HG03097 (cell line): ENCODE results near the gene SLC15A2.
"Not testable (repeated sequence)": the region's sequence is repeated elsewhere in the genome, so short reads cannot be mapped to it uniquely, and the experiment has no call there.

Source experiments
- ATAC-seq: cut with Tn5 transposase; IDR thresholded peaks from one replicate; pipeline ENCODE4 v1.9.1; 2021; ENCODE audit not compliant: unreplicated experiment, low FRiP score

The SLC15A2 gene

DNA sequence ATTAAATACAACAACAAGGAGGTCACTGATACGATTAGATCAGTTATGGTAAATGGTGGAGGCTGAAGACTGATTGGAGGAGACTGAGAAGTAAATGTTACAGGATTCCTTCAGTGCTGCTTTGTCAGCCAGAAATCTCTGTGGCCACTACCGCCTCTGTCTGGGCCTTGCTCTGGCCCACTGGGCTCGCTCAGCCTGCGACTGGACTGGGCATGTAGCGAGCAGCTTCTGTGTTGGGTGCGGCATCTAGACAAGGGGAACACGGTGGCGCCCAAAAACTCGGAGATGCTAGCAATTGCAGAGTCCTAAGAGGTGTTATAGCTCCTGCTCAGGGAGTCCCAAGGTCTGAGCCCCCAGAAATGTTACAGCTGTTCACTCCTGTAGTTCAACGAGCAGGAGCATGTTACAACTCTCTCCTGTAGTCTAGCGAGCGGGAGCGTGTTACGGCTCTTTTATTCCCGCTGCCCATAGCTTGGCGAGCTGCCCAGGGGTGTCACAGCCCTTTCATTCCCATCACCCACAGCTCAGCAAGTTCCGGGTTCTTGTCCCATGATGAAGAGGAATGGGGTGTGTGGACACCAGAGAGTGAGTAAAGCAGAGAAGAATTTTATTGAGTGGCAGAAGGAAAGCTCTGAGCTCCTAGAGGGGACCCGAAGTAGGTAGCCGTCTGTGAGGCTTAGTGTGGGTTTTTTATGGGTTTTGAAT is 24.7 kb downstream of the SLC15A2 start:
- no peak for ATAC-seq

DNA sequence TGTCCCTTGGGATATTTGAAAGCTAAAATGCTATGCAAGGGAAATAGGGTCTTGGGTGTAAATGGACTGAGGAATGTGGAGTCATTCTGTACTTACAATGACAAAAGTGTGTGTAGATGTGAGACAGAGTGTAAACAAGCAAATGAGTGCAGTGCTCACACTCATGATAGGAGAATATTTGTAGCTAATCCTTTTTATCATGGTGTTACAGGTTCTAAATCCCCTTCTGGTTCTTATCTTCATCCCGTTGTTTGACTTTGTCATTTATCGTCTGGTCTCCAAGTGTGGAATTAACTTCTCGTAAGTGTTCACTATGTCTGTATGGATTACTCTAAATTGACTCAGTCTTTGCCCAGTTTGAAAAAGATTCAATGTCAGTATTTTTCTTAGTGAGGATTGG is 30.5 kb downstream of the SLC15A2 start:
- ATAC-seq, result no peak

DNA sequence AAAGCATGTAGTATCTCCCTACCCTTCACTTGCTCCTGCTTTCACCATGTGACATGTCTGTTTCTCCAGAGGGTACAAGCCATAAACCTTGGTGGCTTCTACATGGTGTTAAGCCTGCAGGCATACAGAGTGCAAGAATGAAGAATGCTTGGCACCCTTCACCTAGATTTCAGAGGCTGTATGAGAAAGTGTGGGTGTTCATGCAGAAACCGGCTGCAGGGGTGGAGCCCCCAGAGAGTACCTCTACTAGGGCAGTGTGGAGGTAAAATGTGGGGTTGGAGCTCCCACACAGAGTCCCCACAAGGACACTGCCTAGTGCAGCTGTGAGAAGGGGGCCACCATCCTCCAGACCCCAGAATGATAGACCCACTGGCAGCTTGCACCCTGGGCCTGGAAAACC is 32.2 kb downstream of the SLC15A2 start:
- ATAC-seq, result no peak

DNA sequence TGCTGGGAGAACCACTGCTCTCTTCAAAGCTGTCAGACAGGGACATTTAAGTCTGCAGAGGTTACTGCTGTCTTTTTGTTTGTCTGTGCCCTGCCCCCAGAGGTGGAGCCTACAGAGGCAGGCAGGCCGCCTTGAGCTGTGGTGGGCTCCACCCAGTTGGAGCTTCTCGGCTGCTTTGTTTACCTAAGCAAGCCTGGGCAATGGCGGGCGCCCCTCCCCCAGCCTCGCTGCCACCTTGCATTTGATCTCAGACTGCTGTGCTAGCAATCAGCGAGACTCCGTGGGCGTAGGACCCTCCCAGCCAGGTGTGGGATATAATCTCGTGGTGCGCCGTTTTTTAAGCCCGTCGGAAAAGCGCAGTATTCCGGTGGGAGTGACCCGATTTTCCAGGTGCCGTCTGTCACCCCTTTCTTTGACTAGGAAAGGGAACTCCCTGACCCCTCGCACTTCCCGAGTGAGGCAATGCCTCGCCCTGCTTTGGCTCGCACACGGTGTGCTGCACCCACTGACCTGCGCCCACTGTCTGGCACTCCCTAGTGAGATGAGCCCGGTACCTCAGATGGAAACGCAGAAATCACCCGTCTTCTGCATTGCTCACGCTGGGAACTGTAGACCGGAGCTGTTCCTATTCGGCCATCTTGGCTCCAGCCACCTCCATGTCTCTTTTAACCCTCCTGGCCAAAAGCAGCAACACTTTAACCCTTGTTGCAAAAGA is 44.1 kb downstream of the SLC15A2 start:
- ATAC-seq, result not testable (repeated sequence)

DNA sequence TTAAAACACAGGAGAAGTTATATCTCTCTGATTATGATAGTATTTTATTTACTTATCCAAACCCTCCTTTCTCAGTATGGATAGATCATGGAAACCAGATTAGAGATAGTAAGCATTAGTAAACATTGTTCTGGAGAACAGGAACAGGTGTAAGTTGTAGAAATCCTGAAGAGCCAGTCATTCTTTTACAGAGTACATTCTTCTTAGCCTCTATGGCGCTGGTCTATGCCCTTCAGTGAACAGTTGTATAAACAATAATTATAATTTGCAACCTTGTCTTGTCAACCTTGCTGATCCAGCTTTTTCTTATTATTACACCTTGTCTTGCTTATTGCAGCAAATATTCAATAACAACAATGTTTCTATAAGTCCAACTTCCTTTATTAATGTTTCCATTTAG is 47.4 kb downstream of the SLC15A2 start:
- ATAC-seq, result no peak

DNA sequence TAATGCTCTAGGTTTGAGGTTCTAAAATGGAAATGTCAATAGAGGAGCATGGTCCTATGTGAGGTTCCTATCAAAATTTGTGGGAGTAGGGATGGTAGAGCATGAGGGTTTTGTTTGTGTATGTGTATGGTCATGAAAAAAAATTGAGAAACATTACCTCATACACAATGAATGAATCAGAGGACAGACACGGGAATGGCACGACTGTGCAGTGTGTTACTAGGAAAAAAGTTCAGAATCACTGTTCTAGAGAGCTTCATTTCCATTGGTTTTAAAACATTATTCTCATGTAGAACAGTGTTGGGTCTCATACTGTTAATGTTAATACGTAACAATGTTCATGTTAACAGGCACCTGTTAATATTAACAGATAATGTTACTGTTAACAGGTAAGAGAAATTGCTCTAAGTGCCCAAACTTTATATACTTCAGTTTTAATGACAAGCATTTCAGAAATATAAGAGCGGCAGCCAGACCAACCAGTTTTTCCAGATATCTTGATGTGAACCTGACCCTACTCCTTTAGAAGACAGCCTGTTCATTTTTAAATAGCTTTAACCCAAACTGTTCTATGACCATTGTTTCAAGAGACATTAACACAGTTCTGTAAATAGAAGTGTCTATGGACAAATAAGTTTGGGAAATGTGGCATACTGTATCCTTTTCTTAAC is 48.0 kb downstream of the SLC15A2 start:
- ATAC-seq, result no peak

DNA sequence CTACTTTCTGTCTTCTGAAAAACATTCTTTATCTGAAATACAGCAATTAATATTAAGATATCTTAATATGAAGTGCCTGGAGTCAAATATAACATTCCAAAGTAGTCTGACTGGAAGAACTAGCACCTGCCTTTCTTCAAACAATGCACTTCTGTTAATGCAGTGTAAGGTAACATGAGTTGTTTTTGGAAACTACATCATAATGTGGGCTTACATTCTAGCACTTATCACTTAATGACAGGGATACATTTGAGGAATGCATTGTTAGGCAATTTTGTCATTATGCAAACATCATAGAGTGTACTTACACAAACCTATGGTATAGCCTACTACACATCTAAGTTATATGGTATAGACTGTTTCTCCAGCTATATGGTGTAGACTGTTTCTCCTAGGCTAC is 49.2 kb downstream of the SLC15A2 start:
- ATAC-seq, result no peak

DNA sequence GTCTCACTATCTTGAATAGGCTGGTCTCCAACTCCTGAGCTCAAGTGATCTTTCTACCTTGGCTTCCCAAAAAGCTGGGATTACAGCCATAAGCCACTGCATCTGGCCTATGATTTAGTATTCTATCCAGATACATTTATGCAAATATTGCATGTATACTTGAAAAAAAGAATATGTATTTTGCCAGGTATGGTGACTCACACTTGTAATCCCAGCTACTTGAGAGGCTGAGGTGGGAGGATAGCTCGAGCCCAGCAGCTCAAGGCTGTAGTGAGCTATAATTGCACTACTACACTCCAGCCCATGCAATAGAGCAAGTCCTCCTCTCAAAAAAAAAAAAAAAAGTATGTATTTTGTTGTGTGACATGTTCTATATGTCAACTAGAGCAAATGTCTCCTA is 54.4 kb downstream of the SLC15A2 start:
- ATAC-seq, result no peak

DNA sequence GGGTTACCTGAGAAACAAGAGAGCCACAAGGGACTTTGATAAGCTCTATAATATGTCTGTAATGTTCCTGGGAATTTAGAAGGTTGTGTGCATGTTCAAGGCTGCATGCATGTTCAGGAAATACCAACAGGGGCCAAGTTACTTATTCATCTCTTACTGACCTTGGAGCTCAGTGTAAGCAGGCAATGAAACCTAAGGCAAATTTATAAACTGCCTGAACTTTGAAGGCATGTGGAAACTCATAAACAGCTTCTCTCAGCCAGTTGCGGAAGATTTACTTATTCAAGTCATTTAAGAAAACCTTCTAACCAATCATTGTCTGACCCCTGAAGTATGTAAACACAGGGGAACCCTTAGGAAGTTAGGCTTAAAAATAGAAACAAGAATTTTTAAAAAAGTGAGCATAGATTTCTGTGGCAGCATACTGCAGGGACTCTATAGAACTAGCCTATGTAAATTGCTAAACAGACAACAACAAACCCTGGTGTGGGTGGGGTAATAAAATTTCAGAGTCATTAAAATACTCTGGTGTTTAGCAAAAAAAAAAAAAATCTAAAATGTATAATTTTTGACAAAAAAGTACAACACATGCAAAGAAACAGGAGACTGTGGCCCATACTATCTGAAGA is 57.2 kb downstream of the SLC15A2 start:
- no peak for ATAC-seq

DNA sequence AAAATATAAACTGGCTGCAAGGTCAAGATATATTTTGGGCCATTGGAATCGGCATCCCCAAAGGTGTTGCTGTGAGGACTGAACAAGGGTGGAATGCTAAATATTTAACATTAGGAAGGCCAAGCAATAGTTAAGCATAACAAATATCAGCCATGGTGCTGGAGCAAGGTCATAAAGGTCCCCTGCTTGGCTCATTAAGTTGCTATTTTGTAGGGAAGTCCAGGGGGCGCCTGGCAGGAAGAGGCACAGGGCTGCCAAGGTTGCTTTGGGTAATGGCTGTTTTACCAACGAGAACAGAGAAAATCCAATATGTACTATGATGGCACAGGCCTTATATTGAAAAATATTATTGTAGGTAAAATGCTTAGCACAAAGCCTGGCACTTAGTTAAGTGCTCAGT is 62.2 kb downstream of the SLC15A2 start:
- ATAC-seq, result no peak

DNA sequence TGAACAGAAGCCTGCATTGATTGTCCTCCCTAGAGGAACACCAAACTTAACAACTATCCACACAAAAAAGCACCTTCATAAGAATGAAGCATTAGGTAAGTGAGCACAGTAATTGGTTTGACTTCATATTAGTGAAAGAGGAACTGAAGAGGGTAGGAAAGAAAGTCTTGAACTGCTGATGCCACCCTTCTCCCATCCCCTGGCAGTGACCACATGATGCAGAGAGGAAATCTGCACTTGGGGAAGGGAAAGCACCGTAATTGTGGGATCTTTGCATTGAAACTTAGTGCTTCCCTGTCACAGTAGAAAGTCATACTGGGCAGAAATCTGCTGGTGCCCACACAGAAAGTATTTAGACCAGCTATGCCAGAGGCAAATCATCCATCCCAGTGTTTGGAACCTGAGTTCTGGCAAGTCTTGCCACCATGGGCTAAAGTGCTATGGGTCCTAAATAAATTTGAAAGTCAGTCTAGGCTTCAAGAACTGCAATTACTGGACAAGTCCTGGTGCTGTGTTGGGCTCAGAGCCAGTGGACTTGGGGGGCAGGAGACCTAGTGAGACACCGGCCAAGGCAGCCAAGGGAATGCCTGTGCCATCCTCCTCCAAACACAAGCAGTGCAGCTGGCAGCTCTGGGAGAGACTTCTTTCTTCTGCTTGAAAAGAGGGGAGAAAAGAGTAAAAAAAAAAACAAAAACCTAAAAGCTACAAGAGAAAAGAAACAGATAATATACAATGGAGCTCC is 63.6 kb downstream of the SLC15A2 start:
- ATAC-seq, result no peak

DNA sequence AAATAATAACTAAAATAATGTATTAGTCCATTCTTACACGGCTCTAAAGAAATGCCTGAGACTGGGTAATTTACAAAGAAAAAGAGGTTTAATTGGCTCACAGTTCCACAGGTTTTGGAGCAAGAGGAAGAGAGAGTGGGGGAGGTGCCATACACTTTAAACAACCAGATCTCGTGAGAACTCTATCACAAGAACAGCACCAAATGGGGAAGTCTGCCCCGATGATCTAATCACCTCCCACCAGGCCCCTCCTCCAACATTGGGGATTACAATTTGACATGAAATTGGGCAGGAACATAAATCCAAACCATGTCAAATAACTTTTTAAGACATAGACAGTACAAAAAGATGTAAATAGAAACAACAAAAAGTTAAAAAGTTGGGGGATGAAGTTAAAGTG is 64.6 kb downstream of the SLC15A2 start:
- ATAC-seq, result no peak

DNA sequence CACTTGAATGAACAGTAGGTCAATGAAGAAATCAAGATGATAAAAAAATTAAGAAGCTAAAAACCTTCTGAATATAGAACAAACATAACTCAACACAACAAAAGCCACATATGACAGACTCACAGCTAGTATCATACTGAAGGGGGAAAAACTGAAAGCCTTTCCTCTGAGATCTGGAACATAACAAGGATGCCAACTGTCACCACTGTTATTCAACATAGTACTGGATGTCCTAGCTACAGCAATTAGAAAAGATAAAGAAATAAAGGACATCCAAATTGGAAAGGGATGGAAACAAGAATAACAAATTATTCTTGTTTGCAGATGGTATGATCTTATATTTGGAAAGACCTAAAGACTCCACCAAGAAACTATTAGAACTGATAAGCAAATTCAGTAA is 67.1 kb downstream of the SLC15A2 start:
- ATAC-seq, result no peak

DNA sequence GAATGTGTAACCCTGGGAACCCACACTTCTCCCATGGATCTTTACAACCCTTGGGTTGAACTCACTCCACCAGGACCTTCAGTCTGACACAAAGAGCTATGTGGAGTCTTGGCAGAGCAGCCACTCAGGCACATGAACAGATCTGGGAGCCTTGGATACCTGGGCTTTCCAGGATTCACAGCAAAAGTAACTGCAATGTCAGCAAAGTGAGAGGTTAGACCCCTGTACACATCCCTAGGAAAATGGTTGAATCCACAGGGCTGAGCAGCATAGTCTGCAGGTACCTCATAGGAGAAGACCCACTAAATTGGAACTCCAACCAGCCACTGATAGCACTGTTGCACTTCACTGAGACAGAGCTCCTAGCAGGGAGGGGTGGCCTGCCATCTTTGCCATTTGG is 68.2 kb downstream of the SLC15A2 start:
- ATAC-seq, result no peak

DNA sequence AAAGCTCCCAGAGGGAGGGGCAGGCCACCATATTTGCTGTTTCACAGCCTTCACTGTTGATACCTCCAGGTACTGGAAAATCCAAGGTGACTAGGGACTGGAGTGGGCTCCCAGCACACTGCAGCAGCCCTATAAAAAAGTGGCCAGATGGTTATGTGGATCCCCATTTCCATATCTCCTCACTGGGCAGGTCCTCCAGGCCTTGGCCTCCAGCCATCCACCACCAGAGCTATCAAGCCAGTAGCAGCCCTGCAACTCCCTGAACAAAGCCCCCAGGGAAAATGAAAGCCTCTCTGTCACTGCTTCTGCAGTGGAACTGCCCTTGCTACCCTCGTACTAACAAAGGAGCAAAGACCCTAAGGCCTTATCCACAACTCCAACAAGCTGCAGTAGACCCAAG is 69.4 kb downstream of the SLC15A2 start:
- ATAC-seq, result no peak

DNA sequence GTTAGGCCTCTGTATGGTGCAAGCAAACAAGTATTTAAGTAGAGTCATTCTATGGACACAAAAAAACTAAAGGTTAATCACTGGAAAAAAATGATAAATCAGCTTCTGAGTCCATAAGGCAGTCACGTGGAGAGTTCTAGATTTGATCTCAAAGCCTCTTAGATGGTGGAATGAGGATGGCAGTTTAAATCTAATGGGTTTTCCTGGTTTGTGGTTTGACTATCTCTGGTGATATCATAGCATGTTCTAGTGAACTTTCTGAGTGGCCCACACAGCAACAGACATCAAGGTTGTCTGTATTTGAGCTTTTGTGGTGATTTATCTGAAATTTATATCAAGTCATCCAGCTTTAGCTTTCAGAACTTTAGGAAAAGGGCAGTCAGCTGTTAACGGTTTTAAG is 75.4 kb downstream of the SLC15A2 start:
- ATAC-seq, result no peak

DNA sequence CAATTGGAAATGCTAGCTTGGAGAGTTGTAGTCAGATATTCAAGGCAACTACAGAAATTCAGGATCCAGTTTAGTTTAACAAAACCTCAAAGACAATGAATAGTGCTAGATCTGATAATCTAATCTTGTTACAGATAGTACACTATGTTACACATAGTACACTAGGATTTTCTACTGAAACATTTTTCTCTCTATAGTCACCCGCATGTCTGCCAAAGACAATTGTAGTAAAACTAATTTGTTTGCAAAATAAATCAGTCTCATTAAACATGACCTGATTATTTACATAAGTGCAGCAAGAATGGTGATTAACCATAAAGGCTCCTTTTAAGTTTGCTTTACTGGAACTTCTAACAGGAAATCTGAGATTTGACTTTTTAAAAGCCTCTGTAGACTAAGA is 75.8 kb downstream of the SLC15A2 start:
- ATAC-seq, result no peak

DNA sequence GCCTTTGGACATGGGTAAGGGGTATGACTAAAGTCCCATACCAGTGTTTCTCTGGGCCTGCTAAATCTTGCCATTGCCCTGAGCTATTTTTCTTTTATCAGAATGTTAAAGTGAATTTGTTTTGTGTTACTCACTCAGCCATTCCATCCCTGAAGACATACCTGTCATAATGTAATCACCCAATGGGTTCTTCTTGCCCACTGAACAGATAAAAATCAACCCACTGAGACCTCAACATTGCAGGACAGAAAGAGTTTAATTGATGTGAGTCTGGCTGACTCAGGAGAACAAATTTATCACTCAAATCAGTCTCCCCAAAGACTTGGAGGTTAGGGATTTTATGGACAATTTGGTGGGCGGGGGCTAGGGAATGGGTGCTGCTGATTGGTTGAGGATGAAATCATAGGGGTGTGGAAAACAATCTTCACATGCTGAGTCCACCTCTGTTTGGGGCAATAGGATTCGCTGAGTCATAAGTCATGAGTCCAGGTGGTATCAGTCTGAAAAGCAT is 80.5 kb downstream of the SLC15A2 start:
- no peak for ATAC-seq

DNA sequence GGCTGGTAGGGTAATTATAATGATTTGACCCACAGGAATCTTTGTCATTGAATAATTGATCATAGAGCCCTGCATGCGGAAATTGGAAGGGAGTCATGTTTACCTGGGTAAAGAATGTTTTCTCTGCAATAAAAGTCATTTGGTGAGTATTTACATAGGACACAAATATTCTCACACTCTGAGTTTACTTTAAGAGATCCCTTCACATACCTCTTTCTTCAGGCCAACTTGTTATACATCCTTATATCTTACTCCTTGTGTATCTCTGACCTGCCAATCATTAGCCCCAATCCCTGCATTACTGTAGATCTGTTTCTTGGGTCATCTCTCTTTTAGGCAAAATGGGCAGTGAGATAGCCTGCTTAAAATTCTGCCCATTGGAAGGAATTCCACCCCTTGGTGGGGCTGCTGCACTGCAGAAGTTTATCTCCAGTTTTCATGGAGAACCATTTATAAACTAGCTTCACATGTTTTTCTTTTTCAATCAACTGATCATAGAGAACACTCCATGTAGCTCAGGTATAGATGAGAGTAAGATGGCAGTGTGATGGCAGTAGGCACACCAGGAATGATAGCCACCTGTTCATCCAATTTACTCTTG is 81.6 kb downstream of the SLC15A2 start:
- no peak for ATAC-seq

DNA sequence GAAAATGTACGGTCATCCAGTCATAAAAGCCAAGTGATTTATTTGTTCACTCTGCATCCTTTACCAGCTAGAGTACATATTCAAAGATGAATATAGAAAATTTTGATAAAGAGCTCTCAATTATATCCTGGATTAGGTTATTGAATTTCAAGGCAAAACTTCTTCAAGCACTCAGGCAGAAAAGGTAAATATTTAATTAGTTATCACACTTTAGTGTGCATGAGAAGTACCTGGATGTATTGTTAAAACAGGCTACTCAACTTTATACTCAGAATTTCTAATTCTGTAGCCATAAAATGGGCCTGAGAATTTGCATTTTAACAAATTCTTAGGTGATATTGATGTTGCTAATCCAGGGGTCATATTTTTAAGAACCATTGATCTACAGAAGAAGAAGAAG is 82.5 kb downstream of the SLC15A2 start:
- ATAC-seq, result no peak
